ENCODE results near the gene MCMBP. TPM values are rescaled to one million over a fixed set of nuclear protein-coding genes. Genes with fewer than 3 reads are reported as not detected.

The MCMBP gene
- total RNA-seq, 1 experiment from 2014 or later: 148 TPM

DNA sequence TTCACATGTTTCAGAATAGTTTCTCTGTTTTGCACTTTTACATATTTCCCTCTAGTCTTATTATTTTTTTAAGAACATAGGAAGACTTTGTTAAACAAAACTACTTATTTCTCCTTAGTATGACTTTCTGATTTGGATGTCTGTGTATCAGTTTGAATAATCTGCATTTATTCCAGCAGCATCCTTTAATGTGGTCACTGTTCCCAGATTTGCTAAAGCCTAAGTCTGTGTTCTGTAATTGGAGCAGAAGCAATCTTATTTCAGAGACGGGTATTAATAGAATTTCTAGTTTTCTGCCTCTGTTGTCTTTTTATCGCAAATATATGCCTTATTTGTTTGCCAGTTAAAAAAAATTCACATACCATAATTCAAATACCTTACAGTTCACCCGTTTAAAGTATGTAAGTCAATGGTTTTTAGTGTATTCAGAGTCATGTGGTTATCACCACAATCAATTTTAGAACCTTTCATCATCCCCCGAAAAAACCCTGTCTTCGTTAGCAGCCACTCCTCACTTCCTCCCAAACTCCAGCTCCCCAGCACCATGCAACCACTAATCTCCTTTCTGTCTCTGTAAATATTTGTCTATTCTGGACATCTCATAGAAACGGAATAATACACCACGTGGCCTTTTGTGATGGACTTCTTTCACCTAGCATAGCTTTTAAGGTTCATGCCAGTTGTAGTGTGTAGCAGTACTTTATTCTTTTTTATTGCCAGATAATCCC lies 88.1 kb downstream of the MCMBP start:
- H3K9me3 ChIP-seq (ENCODE audit: control insufficient read depth in 1 of 2, insufficient read depth in 1 of 2, low read depth in 1 of 2, low read length in 2 of 2): no peaks in the 10 kb centered on the region
- TF ChIP-seq ZFX (IDR thresholded peaks at IDR 0.05) (no peak), ELF1 (IDR thresholded peaks at IDR 0.05; ENCODE audit: borderline replicate concordance, low read depth) (no peak), POLR2AphosphoS5 (IDR thresholded peaks at IDR 0.05; ENCODE audit: low read depth, low read length) (no peak), SP1 (IDR thresholded peaks at IDR 0.05; ENCODE audit: low read depth) (no peak), CEBPB (IDR thresholded peaks at IDR 0.05; ENCODE audit: low read depth) (no peak), ZNF274 (IDR thresholded peaks at IDR 0.05; ENCODE audit: low read depth, low read length) (no peak), POLR2A (IDR thresholded peaks at IDR 0.05; ENCODE audit: borderline replicate concordance, extremely low read depth, insufficient read depth, insufficient read length) (no peak), EZH2phosphoT487 (IDR thresholded peaks at IDR 0.05; ENCODE audit: borderline replicate concordance) (no peak), TCF7L2 (IDR thresholded peaks at IDR 0.05; ENCODE audit: borderline replicate concordance, extremely low read depth, insufficient read depth, insufficient read length) (no peak), SRF (IDR thresholded peaks at IDR 0.05; ENCODE audit: low read depth) (no peak), EGR1 (IDR thresholded peaks at IDR 0.05; ENCODE audit: low read depth) (no peak), JUND (IDR thresholded peaks at IDR 0.05) (no peak)
- TF ChIP-seq, protein P1, sequence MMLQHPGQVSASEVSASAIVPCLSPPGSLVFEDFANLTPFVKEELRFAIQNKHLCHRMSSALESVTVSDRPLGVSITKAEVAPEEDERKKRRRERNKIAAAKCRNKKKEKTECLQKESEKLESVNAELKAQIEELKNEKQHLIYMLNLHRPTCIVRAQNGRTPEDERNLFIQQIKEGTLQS (IDR thresholded peaks at IDR 0.05): no peak
- TF ChIP-seq, protein P2, sequence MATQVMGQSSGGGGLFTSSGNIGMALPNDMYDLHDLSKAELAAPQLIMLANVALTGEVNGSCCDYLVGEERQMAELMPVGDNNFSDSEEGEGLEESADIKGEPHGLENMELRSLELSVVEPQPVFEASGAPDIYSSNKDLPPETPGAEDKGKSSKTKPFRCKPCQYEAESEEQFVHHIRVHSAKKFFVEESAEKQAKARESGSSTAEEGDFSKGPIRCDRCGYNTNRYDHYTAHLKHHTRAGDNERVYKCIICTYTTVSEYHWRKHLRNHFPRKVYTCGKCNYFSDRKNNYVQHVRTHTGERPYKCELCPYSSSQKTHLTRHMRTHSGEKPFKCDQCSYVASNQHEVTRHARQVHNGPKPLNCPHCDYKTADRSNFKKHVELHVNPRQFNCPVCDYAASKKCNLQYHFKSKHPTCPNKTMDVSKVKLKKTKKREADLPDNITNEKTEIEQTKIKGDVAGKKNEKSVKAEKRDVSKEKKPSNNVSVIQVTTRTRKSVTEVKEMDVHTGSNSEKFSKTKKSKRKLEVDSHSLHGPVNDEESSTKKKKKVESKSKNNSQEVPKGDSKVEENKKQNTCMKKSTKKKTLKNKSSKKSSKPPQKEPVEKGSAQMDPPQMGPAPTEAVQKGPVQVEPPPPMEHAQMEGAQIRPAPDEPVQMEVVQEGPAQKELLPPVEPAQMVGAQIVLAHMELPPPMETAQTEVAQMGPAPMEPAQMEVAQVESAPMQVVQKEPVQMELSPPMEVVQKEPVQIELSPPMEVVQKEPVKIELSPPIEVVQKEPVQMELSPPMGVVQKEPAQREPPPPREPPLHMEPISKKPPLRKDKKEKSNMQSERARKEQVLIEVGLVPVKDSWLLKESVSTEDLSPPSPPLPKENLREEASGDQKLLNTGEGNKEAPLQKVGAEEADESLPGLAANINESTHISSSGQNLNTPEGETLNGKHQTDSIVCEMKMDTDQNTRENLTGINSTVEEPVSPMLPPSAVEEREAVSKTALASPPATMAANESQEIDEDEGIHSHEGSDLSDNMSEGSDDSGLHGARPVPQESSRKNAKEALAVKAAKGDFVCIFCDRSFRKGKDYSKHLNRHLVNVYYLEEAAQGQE (IDR thresholded peaks at IDR 0.05; ENCODE audit: low read depth): no peak
- H3K36me3 ChIP-seq (ENCODE audit: control insufficient read depth in 1 of 2, insufficient read depth in 2 of 2, low read length in 2 of 2): no peaks in the 10 kb centered on the region
- no peaks in the 10 kb centered on the region for H3K4me1 ChIP-seq (ENCODE audit: control insufficient read depth in 1 of 2, insufficient read depth in 2 of 2, low read length in 2 of 2)
- no TSS peak for BruUV-seq (replicated peaks)
- ATAC-seq (no peak), DNase-seq (ENCODE audit: low read depth, low spot score) (no peak)
- H3K4me3 ChIP-seq (replicated peaks in 1 of 2; ENCODE audit: low read depth in 1 of 2, low read length in 2 of 2): no peak overlapping the region
- ChIA-PET CTCF (no interaction called here), POLR2A (no interaction called here), RAD21 (ENCODE audit: low non-redundant PET in 1 of 2, low total read pairs in 2 of 2, uncharacterized antibody in 2 of 2, unreplicated experiment in 2 of 2) (no interaction called here)
- no peak overlapping the region for H3K9ac ChIP-seq (ENCODE audit: low read length)
- no peaks in the 10 kb centered on the region for H3K79me2 ChIP-seq (ENCODE audit: insufficient read depth, low read length)
- no peak overlapping the region for H3K27ac ChIP-seq (ENCODE audit: low read depth, low read length)
- intact Hi-C loops (cut with micrococcal nuclease): no loop called here
- H4K20me1 ChIP-seq (ENCODE audit: insufficient read depth): no peaks in the 10 kb centered on the region
- no peak overlapping the region for H2AFZ ChIP-seq (ENCODE audit: low read depth, low read length, poor library complexity, severe bottlenecking)
- H3K9me2 ChIP-seq (ENCODE audit: insufficient read depth): no peaks in the 10 kb centered on the region
- no peak overlapping the region for H3K4me2 ChIP-seq (ENCODE audit: low read length)
- no peaks in the 10 kb centered on the region for H3K27me3 ChIP-seq (ENCODE audit: insufficient read depth, low read length)
